Osteocyte (in vitro differentiated cells): ENCODE measurements around the gene TCHP. TPM values are rescaled to one million over a fixed set of nuclear protein-coding genes. Genes with fewer than 3 reads are reported as not detected.
"Not testable (repeated sequence)": the region's sequence is repeated elsewhere in the genome, so short reads cannot be mapped to it uniquely, and the experiment has no call there.

Experiments used
- DNase-seq: peaks from one replicate; pipeline ENCODE4 v3.0.0; 2021; ENCODE audit warnings: mixed read lengths; ENCODE audit not compliant: unreplicated experiment; ENCODE audit errors: extremely low spot score
- H3K27ac Mint-ChIP-seq: one replicate; pipeline ENCODE4 v1.8.0; 2021; ENCODE audit warnings: mild to moderate bottlenecking, mixed read lengths; ENCODE audit not compliant: unreplicated experiment
- H3K27me3 Mint-ChIP-seq: one replicate; pipeline ENCODE4 v1.8.0; 2021; ENCODE audit warnings: mixed read lengths; ENCODE audit not compliant: unreplicated experiment
- H3K36me3 Mint-ChIP-seq: one replicate; pipeline ENCODE4 v1.8.0; 2021; ENCODE audit warnings: mixed read lengths; ENCODE audit not compliant: unreplicated experiment
- H3K4me1 Mint-ChIP-seq: one replicate; pipeline ENCODE4 v1.8.0; 2021; ENCODE audit warnings: mixed read lengths; ENCODE audit not compliant: unreplicated experiment
- H3K4me3 Mint-ChIP-seq: one replicate; pipeline ENCODE4 v1.8.0; 2021; ENCODE audit warnings: mild to moderate bottlenecking, moderate library complexity, mixed read lengths; ENCODE audit not compliant: unreplicated experiment
- H3K9me3 Mint-ChIP-seq: one replicate; pipeline ENCODE4 v1.8.0; 2021; ENCODE audit warnings: mixed read lengths; ENCODE audit not compliant: unreplicated experiment
- total RNA-seq: library from RNA; stranded (reverse); gene quantifications from 2 replicates; pipeline ENCODE4 v1.2.1, GENCODE V29; 2021
- TF ChIP-seq, protein P1 (sequence below): fragments of 200-600 bp; sonication (generic); IDR thresholded peaks from 2 replicates; pipeline ENCODE4 v1.5.0; 2021; ENCODE audit warnings: antibody characterized with exemption, mild to moderate bottlenecking, moderate library complexity

TCHP gene
- total RNA-seq, 1 donor from 2014 or later = 14.4 TPM

- H3K4me1 Mint-ChIP-seq = peaks cover 20% of the 10 kb centered on the region
- no peaks in the 10 kb centered on the region for H3K9me3 Mint-ChIP-seq
- DNase-seq = no peak
- TF ChIP-seq, protein P1, sequence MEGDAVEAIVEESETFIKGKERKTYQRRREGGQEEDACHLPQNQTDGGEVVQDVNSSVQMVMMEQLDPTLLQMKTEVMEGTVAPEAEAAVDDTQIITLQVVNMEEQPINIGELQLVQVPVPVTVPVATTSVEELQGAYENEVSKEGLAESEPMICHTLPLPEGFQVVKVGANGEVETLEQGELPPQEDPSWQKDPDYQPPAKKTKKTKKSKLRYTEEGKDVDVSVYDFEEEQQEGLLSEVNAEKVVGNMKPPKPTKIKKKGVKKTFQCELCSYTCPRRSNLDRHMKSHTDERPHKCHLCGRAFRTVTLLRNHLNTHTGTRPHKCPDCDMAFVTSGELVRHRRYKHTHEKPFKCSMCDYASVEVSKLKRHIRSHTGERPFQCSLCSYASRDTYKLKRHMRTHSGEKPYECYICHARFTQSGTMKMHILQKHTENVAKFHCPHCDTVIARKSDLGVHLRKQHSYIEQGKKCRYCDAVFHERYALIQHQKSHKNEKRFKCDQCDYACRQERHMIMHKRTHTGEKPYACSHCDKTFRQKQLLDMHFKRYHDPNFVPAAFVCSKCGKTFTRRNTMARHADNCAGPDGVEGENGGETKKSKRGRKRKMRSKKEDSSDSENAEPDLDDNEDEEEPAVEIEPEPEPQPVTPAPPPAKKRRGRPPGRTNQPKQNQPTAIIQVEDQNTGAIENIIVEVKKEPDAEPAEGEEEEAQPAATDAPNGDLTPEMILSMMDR = no peak
- no peaks in the 10 kb centered on the region for H3K36me3 Mint-ChIP-seq
- H3K4me3 Mint-ChIP-seq = no peak overlapping the region
- H3K27me3 Mint-ChIP-seq = no peaks in the 10 kb centered on the region
- peak overlapping the region; percentile 54 for H3K27ac Mint-ChIP-seq
These were observed 11.7 kb upstream of the TCHP start for GRCh38 chr12:109888179-109889020.

DNA sequence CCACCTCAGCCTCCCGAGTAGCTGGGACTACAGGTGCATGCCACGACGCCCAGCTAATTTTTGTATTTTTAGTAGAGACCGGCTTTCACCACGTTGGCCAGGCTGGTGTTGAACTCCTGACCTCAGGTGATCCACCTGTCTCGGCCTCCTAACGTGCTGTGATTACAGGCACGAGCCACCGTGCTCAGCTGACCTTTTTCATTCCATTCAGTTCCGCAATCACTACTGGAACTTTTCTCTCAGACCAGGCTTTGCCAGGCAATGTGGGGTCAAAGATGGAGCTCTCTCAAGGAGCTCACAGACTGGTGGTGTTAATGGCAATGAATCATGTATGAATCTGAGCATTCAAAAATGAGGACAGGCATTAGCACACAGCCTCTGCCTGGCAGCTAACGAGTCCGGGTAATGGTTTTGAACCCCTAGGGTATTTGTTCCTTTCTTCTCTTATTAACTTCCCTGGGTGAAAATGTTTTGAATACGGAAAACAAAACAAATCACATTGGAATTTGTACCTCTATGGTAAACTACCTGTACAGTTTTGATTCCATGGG lies 9.4 kb upstream of the TCHP start:
- no peak for DNase-seq
- H3K9me3 Mint-ChIP-seq = no peaks in the 10 kb centered on the region
- H3K4me1 Mint-ChIP-seq = peaks cover 20% of the 10 kb centered on the region
- H3K36me3 Mint-ChIP-seq = no peaks in the 10 kb centered on the region
- no peak overlapping the region for H3K27ac Mint-ChIP-seq
- no peak overlapping the region for H3K4me3 Mint-ChIP-seq
- TF ChIP-seq, protein P1 = no peak
- no peaks in the 10 kb centered on the region for H3K27me3 Mint-ChIP-seq

DNA sequence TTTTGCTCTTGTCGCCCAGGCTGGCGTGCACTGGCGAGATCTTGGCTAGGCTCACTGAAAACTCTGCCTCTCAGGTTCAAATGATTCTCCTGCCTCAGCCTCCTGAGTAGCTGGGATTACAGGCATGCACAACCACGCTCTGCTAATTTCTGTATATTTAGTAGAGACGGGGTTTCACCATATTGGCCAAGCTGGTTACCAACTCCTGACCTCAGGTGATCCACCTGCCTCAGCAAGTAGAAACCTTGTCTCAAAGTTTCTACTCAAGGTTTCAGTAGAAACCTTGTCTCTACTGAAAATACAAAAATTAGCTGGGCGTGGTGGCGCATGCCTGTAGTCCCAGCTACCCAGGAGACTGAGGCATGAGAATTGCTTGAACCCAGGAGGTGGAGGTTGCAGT lies 8.3 kb upstream of the TCHP start:
- H3K9me3 Mint-ChIP-seq, H3K36me3 Mint-ChIP-seq, H3K4me3 Mint-ChIP-seq, H3K27ac Mint-ChIP-seq, H3K27me3 Mint-ChIP-seq, DNase-seq: not testable (repeated sequence)
- H3K4me1 Mint-ChIP-seq = peaks cover 20% of the 10 kb centered on the region

- Mint-ChIP-seq H3K4me3 (no peak overlapping the region), H3K36me3 (no peaks in the 10 kb centered on the region), H3K9me3 (no peaks in the 10 kb centered on the region), H3K4me1 (peaks cover 20% of the 10 kb centered on the region), H3K27me3 (no peaks in the 10 kb centered on the region), H3K27ac (no peak overlapping the region)
- TF ChIP-seq, protein P1 = no peak
- DNase-seq = no peak
These were observed 7.8 kb upstream of the TCHP start for GRCh38 chr12:109892165-109892715.

DNA sequence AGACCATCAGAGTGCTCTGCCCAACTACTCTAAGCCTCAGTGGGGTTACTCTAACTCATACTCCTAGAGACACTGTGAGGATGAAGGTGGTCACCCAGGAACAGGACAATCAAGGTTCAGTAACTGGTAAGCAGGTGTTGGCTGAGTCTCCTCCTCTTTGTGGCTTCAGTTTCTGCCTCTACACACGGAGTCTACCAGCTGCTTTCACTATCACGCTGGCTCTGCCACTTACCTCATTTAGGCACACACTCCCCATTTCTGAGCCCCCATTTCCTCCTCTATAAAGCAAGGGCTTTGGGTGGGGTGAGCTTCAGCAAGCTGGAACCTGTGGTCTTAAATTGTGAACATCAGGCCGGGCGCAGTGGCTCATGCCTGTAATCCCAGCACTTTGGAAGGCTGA lies 7.3 kb upstream of the TCHP start:
- Mint-ChIP-seq H3K27ac (no peak overlapping the region), H3K9me3 (no peaks in the 10 kb centered on the region)
- TF ChIP-seq, protein P1 = no peak

More for the DNA sequence above, 7.3 kb upstream of the TCHP start:
- DNase-seq = no peak
- Mint-ChIP-seq H3K36me3 (no peaks in the 10 kb centered on the region), H3K4me3 (no peak overlapping the region), H3K4me1 (peaks cover 20% of the 10 kb centered on the region), H3K27me3 (no peaks in the 10 kb centered on the region)
